HUES48 (cell line): ENCODE data around the gene RPS5.
"Not testable (repeated sequence)": the region's sequence is repeated elsewhere in the genome, so short reads cannot be mapped to it uniquely, and the experiment has no call there.

ENCODE experiments used
- H3K27ac ChIP-seq: one replicate; pipeline ENCODE4 v1.7.0; 2013; ENCODE audit warnings: low read depth, low read length, inconsistent platforms
- H3K27me3 ChIP-seq: 2 replicates; pipeline ENCODE4 v1.6.1; 2013; ENCODE audit warnings: mild to moderate bottlenecking, low read length; ENCODE audit not compliant: control insufficient read depth, insufficient read depth
- H3K36me3 ChIP-seq: 2 replicates; pipeline ENCODE4 v1.6.1; 2013; ENCODE audit warnings: low read length; ENCODE audit not compliant: control insufficient read depth, insufficient read depth
- H3K4me1 ChIP-seq: 2 replicates; pipeline ENCODE4 v1.6.1; 2013; ENCODE audit warnings: mild to moderate bottlenecking, low read length; ENCODE audit not compliant: control insufficient read depth, insufficient read depth
- H3K4me3 ChIP-seq: 2 replicates; pipeline ENCODE4 v1.5.1; 2013; ENCODE audit warnings: mild to moderate bottlenecking, low read depth, low read length
- H3K9ac ChIP-seq: 2 replicates; pipeline ENCODE4 v1.6.1; 2013; ENCODE audit warnings: mild to moderate bottlenecking, low read depth, low read length, moderate library complexity
- H3K9me3 ChIP-seq: 2 replicates; pipeline ENCODE4 v1.6.1; 2013; ENCODE audit warnings: low read length; ENCODE audit not compliant: control insufficient read depth, insufficient read depth

RPS5 gene

GRCh38 chr19:58361900-58362271 lies 25.2 kb upstream of the RPS5 start:
- no peaks in the 10 kb centered on the region for H3K27me3 ChIP-seq
- H3K4me1 ChIP-seq = no peaks in the 10 kb centered on the region; the same call in 1 of the 2 replicates
- H3K36me3 ChIP-seq = no peaks in the 10 kb centered on the region
- peak overlapping the region; percentile 80 for H3K4me3 ChIP-seq
- H3K9ac ChIP-seq = peak overlapping the region; percentile 86
- peak overlapping the region; percentile 84 for H3K27ac ChIP-seq
- H3K9me3 ChIP-seq = no peaks in the 10 kb centered on the region

- H3K4me3 ChIP-seq = peak within 1 kb of the TSS; percentile 80
- H3K27me3 ChIP-seq = no peaks in the 10 kb centered on the region
- H3K4me1 ChIP-seq = no peaks in the 10 kb centered on the region; the same call in 1 of the 2 replicates
- H3K9me3 ChIP-seq = no peaks in the 10 kb centered on the region
- peak within 1 kb of the TSS; percentile 84 for H3K27ac ChIP-seq
- H3K9ac ChIP-seq = peak within 1 kb of the TSS; percentile 86
- no peaks in the 10 kb centered on the region for H3K36me3 ChIP-seq
Observed at GRCh38 chr19:58362272-58362994, 24.6 kb upstream of the RPS5 start, which contains the start of gene ZNF497. ZNF497 (minus strand) TSS chr19:58362751; CDS start chr19:58357635, 5,116 bp downstream.

GRCh38 chr19:58364146-58364545 lies 22.9 kb upstream of the RPS5 start:
- H3K4me1 ChIP-seq = no peaks in the 10 kb centered on the region
- no peak overlapping the region for H3K27ac ChIP-seq
- no peaks in the 10 kb centered on the region for H3K9me3 ChIP-seq
- no peaks in the 10 kb centered on the region for H3K27me3 ChIP-seq
- H3K36me3 ChIP-seq = no peaks in the 10 kb centered on the region
- H3K9ac ChIP-seq = no peak overlapping the region
- H3K4me3 ChIP-seq = no peak overlapping the region

GRCh38 chr19:58366585-58367430 lies 20.3 kb upstream of the RPS5 start:
- Histone ChIP-seq H3K27me3 (no peaks in the 10 kb centered on the region), H3K4me1 (no peaks in the 10 kb centered on the region), H3K36me3 (no peaks in the 10 kb centered on the region), H3K27ac (no peak overlapping the region), H3K4me3 (no peak overlapping the region), H3K9ac (no peak overlapping the region), H3K9me3 (no peaks in the 10 kb centered on the region)

GRCh38 chr19:58367698-58368454 lies 19.2 kb upstream of the RPS5 start:
- no peaks in the 10 kb centered on the region for H3K27me3 ChIP-seq
- no peaks in the 10 kb centered on the region for H3K4me1 ChIP-seq
- H3K36me3 ChIP-seq = no peaks in the 10 kb centered on the region
- H3K27ac ChIP-seq = no peak overlapping the region
- H3K9me3 ChIP-seq = no peaks in the 10 kb centered on the region
- no peak overlapping the region for H3K9ac ChIP-seq
- no peak overlapping the region for H3K4me3 ChIP-seq

- Histone ChIP-seq H3K4me3 (no peak overlapping the region), H3K9ac (no peak overlapping the region), H3K36me3 (no peaks in the 10 kb centered on the region), H3K9me3 (no peaks in the 10 kb centered on the region), H3K27me3 (no peaks in the 10 kb centered on the region), H3K4me1 (no peaks in the 10 kb centered on the region), H3K27ac (no peak overlapping the region)
Observed at GRCh38 chr19:58368561-58369360, 18.3 kb upstream of the RPS5 start.

- Histone ChIP-seq H3K4me3 (no peak overlapping the region), H3K27ac (no peak overlapping the region), H3K9ac (no peak overlapping the region), H3K9me3 (no peaks in the 10 kb centered on the region), H3K27me3 (no peaks in the 10 kb centered on the region), H3K4me1 (no peaks in the 10 kb centered on the region), H3K36me3 (no peaks in the 10 kb centered on the region)
Observed at GRCh38 chr19:58372311-58373133, 14.5 kb upstream of the RPS5 start.

GRCh38 chr19:58374200-58374599 lies 12.9 kb upstream of the RPS5 start:
- Histone ChIP-seq H3K4me1 (no peaks in the 10 kb centered on the region), H3K27me3 (no peaks in the 10 kb centered on the region), H3K36me3 (no peaks in the 10 kb centered on the region), H3K4me3 (no peak overlapping the region), H3K27ac (no peak overlapping the region), H3K9ac (no peak overlapping the region), H3K9me3 (no peaks in the 10 kb centered on the region)

GRCh38 chr19:58376724-58377123 lies 10.3 kb upstream of the RPS5 start:
- not testable (repeated sequence) for H3K9me3 ChIP-seq, H3K36me3 ChIP-seq, H3K9ac ChIP-seq, H3K4me1 ChIP-seq, H3K27me3 ChIP-seq, H3K4me3 ChIP-seq, H3K27ac ChIP-seq

GRCh38 chr19:58379246-58379645 lies 7.8 kb upstream of the RPS5 start:
- no peaks in the 10 kb centered on the region for H3K27me3 ChIP-seq
- no peak overlapping the region for H3K4me3 ChIP-seq
- H3K9ac ChIP-seq = no peak overlapping the region
- no peaks in the 10 kb centered on the region for H3K36me3 ChIP-seq
- H3K4me1 ChIP-seq = no peaks in the 10 kb centered on the region
- no peaks in the 10 kb centered on the region for H3K9me3 ChIP-seq
- no peak overlapping the region for H3K27ac ChIP-seq
